CD4-positive, CD25-positive, alpha-beta regulatory T cell (primary cell): Measurements from ENCODE around the gene MYLK3. TPM values are rescaled to one million over a fixed set of nuclear protein-coding genes. Genes with fewer than 3 reads are reported as not detected.
A peak's percentile ranks its signal among the peaks of the same experiment; 100 is the strongest.

Experiments used
- ATAC-seq, 2 donors: fragments of 150-1000 bp; cut with Tn5 transposase; one replicate each; pipeline ENCODE4 v1.10.0; 2021; ENCODE audit warnings: low read depth in 2 of 2, moderate number of reproducible peaks in 2 of 2, moderate library complexity in 1 of 2
- DNase-seq, 3 donors: peaks; one replicate each; pipeline versions ENCODE4 v3.0.0 to v3.0.0-alpha.2; 2012 to 2022; ENCODE audit warnings: mixed read lengths in 1 of 3
- H3K27ac ChIP-seq: one replicate; pipeline ENCODE4 v1.7.0; 2013; ENCODE audit warnings: mild to moderate bottlenecking, low read length; ENCODE audit not compliant: insufficient read depth, poor library complexity, severe bottlenecking
- H3K27me3 ChIP-seq: one replicate; pipeline ENCODE4 v1.7.0; 2013; ENCODE audit warnings: low read length; ENCODE audit not compliant: control insufficient read depth, insufficient read depth
- H3K36me3 ChIP-seq: one replicate; pipeline ENCODE4 v1.7.0; 2013; ENCODE audit warnings: mild to moderate bottlenecking, low read length, moderate library complexity; ENCODE audit not compliant: control insufficient read depth, insufficient read depth
- H3K4me1 ChIP-seq: 2 replicates; pipeline ENCODE4 v1.7.0; 2013; ENCODE audit warnings: mild to moderate bottlenecking, low read length; ENCODE audit not compliant: insufficient read depth, control insufficient read depth, poor library complexity, severe bottlenecking
- H3K4me3 ChIP-seq: one replicate; pipeline ENCODE4 v1.7.0; 2013; ENCODE audit warnings: low read depth, mild to moderate bottlenecking, low read length, moderate library complexity
- H3K9me3 ChIP-seq, 2 experiments: 1 replicate in 1 of 2; 2 replicates in 1 of 2; pipeline ENCODE4 v1.7.0; 2013; ENCODE audit warnings: low read length in 2 of 2, mild to moderate bottlenecking in 1 of 2, moderate library complexity in 1 of 2; ENCODE audit not compliant: control insufficient read depth in 2 of 2
- H3K27ac Mint-ChIP-seq, 3 donors: one replicate each; pipeline ENCODE4 v1.8.0; 2020 to 2022; ENCODE audit warnings: mild to moderate bottlenecking in 3 of 3, mixed read lengths in 3 of 3, moderate library complexity in 2 of 3
- H3K27me3 Mint-ChIP-seq: one replicate; pipeline ENCODE4 v1.8.0; 2022; ENCODE audit warnings: mild to moderate bottlenecking, mixed read lengths
- H3K36me3 Mint-ChIP-seq: one replicate; pipeline ENCODE4 v1.8.0; 2020; ENCODE audit warnings: mixed read lengths
- H3K4me1 Mint-ChIP-seq, 4 donors: one replicate each; pipeline ENCODE4 v1.8.0; 2020 to 2022; ENCODE audit warnings: mixed read lengths in 4 of 4, mild to moderate bottlenecking in 1 of 4
- H3K4me3 Mint-ChIP-seq, 4 donors: one replicate each; pipeline ENCODE4 v1.8.0; 2020 to 2022; ENCODE audit warnings: mild to moderate bottlenecking in 4 of 4, mixed read lengths in 4 of 4, moderate library complexity in 3 of 4
- H3K9me3 Mint-ChIP-seq, 7 donors: one replicate each; pipeline ENCODE4 v1.8.0; 2020 to 2022; ENCODE audit warnings: mixed read lengths in 7 of 7, mild to moderate bottlenecking in 3 of 7, moderate library complexity in 2 of 7
- polyA plus RNA-seq, 4 donors: library from polyadenylated mRNA; unstranded; fragments of 300-500 nt; fragmentation: Illumina TruSeq; gene quantifications; one replicate each; pipeline ENCODE4 v1.2.3, GENCODE V29; 2021
- total RNA-seq: library from RNA; stranded (reverse); gene quantifications from one replicate; pipeline ENCODE4 v1.2.3, GENCODE V29; 2022

The MYLK3 gene
- total and polyA plus RNA-seq, 5 donors from 2014 or later, result not detected

- Histone ChIP-seq H3K4me3 (no peak overlapping the region), H3K4me1 (peaks cover 12% of the 10 kb centered on the region), H3K36me3 (no peaks in the 10 kb centered on the region), H3K27ac (no peak overlapping the region), H3K9me3 (no peaks in the 10 kb centered on the region), H3K27me3 (no peaks in the 10 kb centered on the region)
- Mint-ChIP-seq H3K4me1 (peaks cover 0 to 5% (median 3%) of the 10 kb centered on the region in 4 donors), H3K27me3 (no peaks in the 10 kb centered on the region), H3K4me3 (peak overlapping the region in 1 of 4 donors; percentile 76), H3K36me3 (peaks cover 8% of the 10 kb centered on the region), H3K27ac (no peak overlapping the region), H3K9me3 (no peaks in the 10 kb centered on the region)
- DNase-seq, result no peak
- no peak for ATAC-seq
These were observed 54.5 kb downstream of the MYLK3 start for GRCh38 chr16:46693598-46693997.

- H3K27ac Mint-ChIP-seq, result no peak overlapping the region
- peak overlapping the region in 2 of 4 donors; percentile 76 to 86 for H3K4me3 Mint-ChIP-seq
- H3K27me3 ChIP-seq, result no peaks in the 10 kb centered on the region
These were observed 56.4 kb downstream of the MYLK3 start for GRCh38 chr16:46691726-46692125.

GRCh38 chr16:46690281-46691178 is 57.6 kb downstream of the MYLK3 start:
- H3K4me3 Mint-ChIP-seq, result peak overlapping the region in 2 of 4 donors; percentile 76 to 86
- no peak overlapping the region for H3K27ac Mint-ChIP-seq
- peaks cover 27% of the 10 kb centered on the region for H3K4me1 ChIP-seq

More at GRCh38 chr16:46691726-46692125, 56.4 kb downstream of the MYLK3 start:
- DNase-seq, result no peak
- Histone ChIP-seq H3K36me3 (no peaks in the 10 kb centered on the region), H3K4me1 (peaks cover 27% of the 10 kb centered on the region), H3K27ac (no peak overlapping the region), H3K9me3 (no peaks in the 10 kb centered on the region), H3K4me3 (no peak overlapping the region)
- no peaks in the 10 kb centered on the region for H3K27me3 Mint-ChIP-seq
- H3K36me3 Mint-ChIP-seq, result peaks cover 4% of the 10 kb centered on the region
- no peaks in the 10 kb centered on the region for H3K9me3 Mint-ChIP-seq
- H3K4me1 Mint-ChIP-seq, result peaks cover 12 to 22% (median 18%) of the 10 kb centered on the region in 4 donors
- no peak for ATAC-seq

GRCh38 chr16:46689365-46690280 is 58.5 kb downstream of the MYLK3 start, which contains the start of gene ORC6:
Gene ORC6 (plus strand): TSS chr16:46689659. CDS start chr16:46689706, 47 bp downstream.
- Histone ChIP-seq H3K4me3 (peak within 1 kb of the TSS; percentile 92), H3K27ac (peak within 1 kb of the TSS; percentile 97), H3K4me1 (peaks cover 27% of the 10 kb centered on the region), H3K9me3 (no peaks in the 10 kb centered on the region), H3K36me3 (no peaks in the 10 kb centered on the region), H3K27me3 (no peaks in the 10 kb centered on the region)
- Mint-ChIP-seq H3K27ac (peak within 1 kb of the TSS in 1 of 3 donors; percentile 16), H3K36me3 (no peaks in the 10 kb centered on the region), H3K27me3 (no peaks in the 10 kb centered on the region), H3K9me3 (no peaks in the 10 kb centered on the region), H3K4me3 (no peak within 1 kb of the TSS), H3K4me1 (peaks cover 18 to 39% (median 28%) of the 10 kb centered on the region in 4 donors)
- peak; percentile 96 to 98 (median 97) for DNase-seq
- peak; percentile 78 to 79 for ATAC-seq

More at GRCh38 chr16:46690281-46691178, 57.6 kb downstream of the MYLK3 start:
- ATAC-seq, result no peak
- Mint-ChIP-seq H3K9me3 (no peaks in the 10 kb centered on the region), H3K27me3 (no peaks in the 10 kb centered on the region), H3K36me3 (peaks cover 4% of the 10 kb centered on the region), H3K4me1 (peaks cover 14 to 30% (median 22%) of the 10 kb centered on the region in 4 donors)
- Histone ChIP-seq H3K27me3 (no peaks in the 10 kb centered on the region), H3K27ac (peak overlapping the region; percentile 97), H3K9me3 (no peaks in the 10 kb centered on the region), H3K36me3 (no peaks in the 10 kb centered on the region), H3K4me3 (peak overlapping the region; percentile 80)
- DNase-seq, result no peak

- peak within 1 kb of the TSS in 1 of 3 donors; percentile 16 for H3K27ac Mint-ChIP-seq
- H3K36me3 ChIP-seq, result no peaks in the 10 kb centered on the region
- H3K27me3 ChIP-seq, result no peaks in the 10 kb centered on the region
- H3K9me3 ChIP-seq, result no peaks in the 10 kb centered on the region
- no peak within 1 kb of the TSS for H3K4me3 Mint-ChIP-seq
- no peaks in the 10 kb centered on the region for H3K9me3 Mint-ChIP-seq
- H3K4me1 ChIP-seq, result peaks cover 27% of the 10 kb centered on the region
- peaks cover 22 to 47% (median 36%) of the 10 kb centered on the region in 4 donors for H3K4me1 Mint-ChIP-seq
- H3K27me3 Mint-ChIP-seq, result no peaks in the 10 kb centered on the region
- H3K27ac ChIP-seq, result peak within 1 kb of the TSS; percentile 97
- ATAC-seq (peak; percentile 92 to 93), DNase-seq (peak; percentile 99)
- H3K4me3 ChIP-seq, result peak within 1 kb of the TSS; percentile 92
- no peaks in the 10 kb centered on the region for H3K36me3 Mint-ChIP-seq
These were observed 59.3 kb downstream of the MYLK3 start, which contains the start of gene VPS35 for GRCh38 chr16:46688654-46689364. Gene VPS35 (minus strand): TSS chr16:46689178. CDS start chr16:46689133, 45 bp downstream.

- no peaks in the 10 kb centered on the region for H3K27me3 Mint-ChIP-seq
- Histone ChIP-seq H3K27ac (peak overlapping the region; percentile 97), H3K27me3 (no peaks in the 10 kb centered on the region), H3K9me3 (no peaks in the 10 kb centered on the region), H3K4me3 (peak overlapping the region; percentile 92), H3K36me3 (no peaks in the 10 kb centered on the region), H3K4me1 (peaks cover 27% of the 10 kb centered on the region)
- no peaks in the 10 kb centered on the region for H3K9me3 Mint-ChIP-seq
- peak overlapping the region in 1 of 3 donors; percentile 16 for H3K27ac Mint-ChIP-seq
- no peak for ATAC-seq
- no peak overlapping the region for H3K4me3 Mint-ChIP-seq
- no peaks in the 10 kb centered on the region for H3K36me3 Mint-ChIP-seq
- H3K4me1 Mint-ChIP-seq, result peaks cover 22 to 54% (median 38%) of the 10 kb centered on the region in 4 donors
- no peak for DNase-seq
These were observed 60.0 kb downstream of the MYLK3 start for GRCh38 chr16:46688101-46688653.
